ENCODE results near the gene ZNRD2. TPM values are rescaled to one million over a fixed set of nuclear protein-coding genes. Genes with fewer than 3 reads are reported as not detected.
"Not testable (repeated sequence)": the region's sequence is repeated elsewhere in the genome, so short reads cannot be mapped to it uniquely, and the experiment has no call there.

Gene ZNRD2
- total RNA-seq: 10 to 100 TPM; 33.2 to 48.0 (median 40.0) TPM

- 0% methylated on average over 4 to 16 of the region's 89 CpGs for WGBS, 2 donors
- no peaks in the 10 kb centered on the region for H3K27me3 ChIP-seq
- peak; percentile 95 for DNase-seq
- peaks cover 45 to 88% (median 46%) of the 10 kb centered on the region in 3 donors for H3K4me1 ChIP-seq
- H3K27ac ChIP-seq: peak within 1 kb of the TSS; percentile 96 to 99 (median 98)
- TF ChIP-seq CTCF (IDR thresholded peaks at IDR 0.05) (peak in 5 of 6 experiments; percentile 15 to 37 (median 19)), POLR2A (IDR thresholded peaks at IDR 0.05) (peak in 3 of 4 donors; percentile 73 to 82 (median 75))
- H3K9me3 ChIP-seq: no peaks in the 10 kb centered on the region
- H3K4me3 ChIP-seq: peak within 1 kb of the TSS; percentile 53 to 92 (median 84)
- intact Hi-C loops (cut with DNase I): loop anchor here (5.0 kb wide), 1 partner anchor 33 kb away; no protein-coding TSS in a partner anchor
- H3K36me3 ChIP-seq: peaks cover 0 to 24% (median 0%) of the 10 kb centered on the region in 3 donors
These were observed at the start of gene ZNRD2 for GRCh38 chr11:65569973-65570918. ZNRD2 (plus strand) TSS chr11:65570477; CDS start chr11:65570492, 15 bp downstream.

- H3K36me3 ChIP-seq; H3K27me3 ChIP-seq; H3K4me3 ChIP-seq; H3K9me3 ChIP-seq; intact Hi-C loops (cut with DNase I); H3K27ac ChIP-seq; DNase-seq: not testable (repeated sequence)
- WGBS, 2 donors: 80 to 82% methylated on average over 16 to 19 of the region's 20 CpGs
- peaks cover 20 to 35% (median 22%) of the 10 kb centered on the region in 3 donors for H3K4me1 ChIP-seq
These were observed 48.3 kb upstream of the ZNRD2 start for GRCh38 chr11:65521777-65522521.

GRCh38 chr11:65522718-65523630, 47.3 kb upstream of the ZNRD2 start:
- H3K36me3 ChIP-seq: peaks cover 0 to 20% (median 0%) of the 10 kb centered on the region in 3 donors
- DNase-seq; intact Hi-C loops (cut with DNase I); H3K27me3 ChIP-seq; H3K9me3 ChIP-seq: not testable (repeated sequence)
- H3K27ac ChIP-seq: peak overlapping the region in 3 of 4 donors; percentile 81 to 96 (median 84)
- H3K4me3 ChIP-seq: peak overlapping the region in 1 of 4 donors; percentile 21
- peaks cover 20 to 38% (median 22%) of the 10 kb centered on the region in 3 donors for H3K4me1 ChIP-seq
- WGBS, 2 donors: 72 to 78% methylated on average over 18 of the region's 18 CpGs

GRCh38 chr11:65523631-65523968, 46.7 kb upstream of the ZNRD2 start:
- intact Hi-C loops (cut with DNase I); DNase-seq; H3K9me3 ChIP-seq; H3K27me3 ChIP-seq: not testable (repeated sequence)
- Histone ChIP-seq H3K27ac (peak overlapping the region in 3 of 4 donors; percentile 81 to 96 (median 84)), H3K4me1 (peaks cover 20 to 38% (median 22%) of the 10 kb centered on the region in 3 donors), H3K4me3 (peak overlapping the region in 1 of 4 donors; percentile 21), H3K36me3 (peaks cover 0 to 26% (median 0%) of the 10 kb centered on the region in 3 donors)
- WGBS, 2 donors: 77 to 83% methylated on average over 4 to 6 of the region's 7 CpGs

GRCh38 chr11:65524014-65524740, 46.1 kb upstream of the ZNRD2 start:
- intact Hi-C loops (cut with DNase I): no loop called here
- no peak for DNase-seq
- Histone ChIP-seq H3K27ac (peak overlapping the region; percentile 55 to 96 (median 82)), H3K36me3 (peaks cover 0 to 32% (median 0%) of the 10 kb centered on the region in 3 donors), H3K4me1 (peaks cover 20 to 41% (median 22%) of the 10 kb centered on the region in 3 donors), H3K9me3 (no peaks in the 10 kb centered on the region), H3K4me3 (peak overlapping the region in 3 of 4 donors; percentile 30 to 99 (median 85)), H3K27me3 (no peaks in the 10 kb centered on the region)
- 31 to 36% methylated on average over 12 of the region's 12 CpGs for WGBS, 2 donors
- TF ChIP-seq CTCF (IDR thresholded peaks at IDR 0.05) (no peak), POLR2A (IDR thresholded peaks at IDR 0.05) (no peak)
